Ishikawa (cell line): ENCODE results near the gene PSMA8.

Source experiments
- CEBPB ChIP-seq: IDR thresholded peaks from 2 replicates; pipeline ENCODE4 v1.6.1; 2012
- MAX ChIP-seq: IDR thresholded peaks from 2 replicates; pipeline ENCODE4 v1.6.1; 2012
- RAD21 ChIP-seq: IDR thresholded peaks from 2 replicates; pipeline ENCODE4 v1.6.1; 2012; ENCODE audit warnings: low read depth
- TAF1 ChIP-seq: IDR thresholded peaks from 2 replicates; pipeline ENCODE4 v1.6.1; 2012; ENCODE audit warnings: low read depth, mild to moderate bottlenecking
- TEAD4 ChIP-seq: IDR thresholded peaks from 2 replicates; pipeline ENCODE4 v1.6.1; 2012

- TF ChIP-seq RAD21 (no peak), TEAD4 (no peak), TAF1 (no peak), CEBPB (no peak), MAX (no peak)
These were observed 12.2 kb upstream of the PSMA8 start for GRCh38 chr18:26121476-26121875.
